Endodermal cell (in vitro differentiated cells): ENCODE data around the gene NPB. TPM values are rescaled to one million over a fixed set of nuclear protein-coding genes. Genes with fewer than 3 reads are reported as not detected.

Source experiments
- DNase-seq: peaks from one replicate; pipeline ENCODE4 v3.0.0-alpha.2; 2017
- H3K27ac ChIP-seq: 2 replicates; pipeline ENCODE4 v1.5.1; 2013; ENCODE audit warnings: mild to moderate bottlenecking, low read depth, low read length, moderate library complexity
- H3K27me3 ChIP-seq: 2 replicates; pipeline ENCODE4 v1.6.1; 2013; ENCODE audit warnings: mild to moderate bottlenecking, low read length, moderate library complexity; ENCODE audit not compliant: insufficient read depth, control insufficient read depth, poor library complexity, severe bottlenecking
- H3K36me3 ChIP-seq: 2 replicates; pipeline ENCODE4 v1.7.0; 2013; ENCODE audit warnings: mild to moderate bottlenecking, low read length, moderate library complexity; ENCODE audit not compliant: control insufficient read depth, insufficient read depth
- H3K4me1 ChIP-seq: one replicate; pipeline ENCODE4 v1.7.0; 2013; ENCODE audit warnings: low read length; ENCODE audit not compliant: control insufficient read depth, insufficient read depth
- H3K4me3 ChIP-seq: 2 replicates; pipeline ENCODE4 v1.5.1; 2013; ENCODE audit warnings: mild to moderate bottlenecking, low read length, moderate library complexity
- H3K9ac ChIP-seq: 2 replicates; pipeline ENCODE4 v1.6.1; 2013; ENCODE audit warnings: mild to moderate bottlenecking, low read length, moderate library complexity; ENCODE audit not compliant: poor library complexity, severe bottlenecking; ENCODE audit errors: extremely low read depth
- H3K9me3 ChIP-seq: 2 replicates; pipeline ENCODE4 v1.6.1; 2013; ENCODE audit warnings: mild to moderate bottlenecking, low read length, moderate library complexity; ENCODE audit not compliant: control insufficient read depth
- H3K27ac Mint-ChIP-seq: 2 replicates; pipeline ENCODE4 v1.8.0; 2020; ENCODE audit warnings: mixed read lengths
- H3K27me3 Mint-ChIP-seq: 2 replicates; pipeline ENCODE4 v1.8.0; 2021; ENCODE audit warnings: mild to moderate bottlenecking, mixed read lengths; ENCODE audit not compliant: insufficient read depth
- H3K36me3 Mint-ChIP-seq: 2 replicates; pipeline ENCODE4 v1.8.0; 2020; ENCODE audit warnings: low read depth, mixed read lengths
- H3K4me1 Mint-ChIP-seq: 2 replicates; pipeline ENCODE4 v1.8.0; 2020; ENCODE audit warnings: mixed read lengths
- H3K4me3 Mint-ChIP-seq: 2 replicates; pipeline ENCODE4 v1.8.0; 2020; ENCODE audit warnings: mild to moderate bottlenecking, moderate library complexity, mixed read lengths
- H3K9me3 Mint-ChIP-seq: 2 replicates; pipeline ENCODE4 v1.8.0; 2020; ENCODE audit warnings: mild to moderate bottlenecking, mixed read lengths
- whole genome bisulfite sequencing, 2 experiments: methylation state at CpG; one replicate each; pipeline versions ENCODE4 v1.1.5 to v1.1.7; 2013; ENCODE audit warnings: missing lambda C conversion rate in 2 of 2, mixed read lengths in 1 of 2; ENCODE audit not compliant: insufficient coverage in 1 of 2, insufficient read length in 1 of 2; 5-methylcytosine and 5-hydroxymethylcytosine counted together
- total RNA-seq, 2 donors: library from RNA; stranded (reverse); fragmentation: NEBNext Ultra II Directional in 1 of 2; extraction: Animal tissue kit (Norgen Biotek cat#: 25700) in 1 of 2; gene quantifications; 2 replicates in 1 of 2; 3 replicates in 1 of 2; pipeline ENCODE4 v1.2.1, GENCODE V29; 2021
- TF ChIP-seq, protein P1 (sequence below): fragments of 200-600 bp; sonication (generic); conservative IDR thresholded peaks from 2 replicates; pipeline ENCODE4 v1.5.0; 2021; ENCODE audit warnings: antibody characterized with exemption, mild to moderate bottlenecking

NPB gene
- total RNA-seq, 2 donors from 2014 or later: 3.3 to 3.7 TPM

DNA sequence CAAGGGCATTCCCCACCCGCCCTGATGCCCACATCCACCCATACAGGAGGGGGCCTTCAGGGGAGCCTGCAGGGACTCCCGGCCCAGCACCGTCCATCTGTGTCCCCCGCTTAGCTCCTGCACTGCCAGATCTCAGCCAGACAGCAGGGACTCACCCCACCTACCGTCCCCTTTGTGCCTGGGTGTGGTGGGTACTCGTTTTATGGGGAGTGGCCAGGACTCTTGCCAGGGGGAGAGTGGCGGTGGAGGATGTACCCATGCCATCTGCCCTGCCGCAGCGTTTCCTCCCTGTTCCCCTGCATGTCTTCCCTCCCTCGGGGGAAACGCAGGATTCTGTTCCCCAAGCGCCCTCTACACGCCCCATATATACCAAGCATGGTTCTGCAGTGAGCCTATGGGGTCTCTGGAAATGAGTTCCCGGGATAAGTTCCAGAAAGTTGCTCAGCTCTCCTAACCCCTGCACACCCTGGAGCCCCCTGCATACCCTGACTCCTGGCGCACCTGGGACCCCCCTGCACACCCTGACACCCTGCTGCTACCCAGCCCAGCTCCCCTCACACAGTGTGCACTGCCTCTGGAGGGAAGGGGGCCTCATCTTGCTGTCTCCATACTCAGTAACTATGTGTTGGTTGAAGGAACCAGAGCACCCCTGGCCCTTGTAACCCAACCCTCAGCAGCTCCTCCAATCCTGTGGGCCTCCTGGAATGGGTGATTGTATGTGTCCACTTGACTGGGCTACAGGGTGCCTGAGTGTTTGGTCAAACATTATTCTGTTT is 29.7 kb downstream of the NPB start:
- TF ChIP-seq, protein P1, sequence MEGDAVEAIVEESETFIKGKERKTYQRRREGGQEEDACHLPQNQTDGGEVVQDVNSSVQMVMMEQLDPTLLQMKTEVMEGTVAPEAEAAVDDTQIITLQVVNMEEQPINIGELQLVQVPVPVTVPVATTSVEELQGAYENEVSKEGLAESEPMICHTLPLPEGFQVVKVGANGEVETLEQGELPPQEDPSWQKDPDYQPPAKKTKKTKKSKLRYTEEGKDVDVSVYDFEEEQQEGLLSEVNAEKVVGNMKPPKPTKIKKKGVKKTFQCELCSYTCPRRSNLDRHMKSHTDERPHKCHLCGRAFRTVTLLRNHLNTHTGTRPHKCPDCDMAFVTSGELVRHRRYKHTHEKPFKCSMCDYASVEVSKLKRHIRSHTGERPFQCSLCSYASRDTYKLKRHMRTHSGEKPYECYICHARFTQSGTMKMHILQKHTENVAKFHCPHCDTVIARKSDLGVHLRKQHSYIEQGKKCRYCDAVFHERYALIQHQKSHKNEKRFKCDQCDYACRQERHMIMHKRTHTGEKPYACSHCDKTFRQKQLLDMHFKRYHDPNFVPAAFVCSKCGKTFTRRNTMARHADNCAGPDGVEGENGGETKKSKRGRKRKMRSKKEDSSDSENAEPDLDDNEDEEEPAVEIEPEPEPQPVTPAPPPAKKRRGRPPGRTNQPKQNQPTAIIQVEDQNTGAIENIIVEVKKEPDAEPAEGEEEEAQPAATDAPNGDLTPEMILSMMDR: no peak
- Histone ChIP-seq H3K9me3 (no peaks in the 10 kb centered on the region), H3K27ac (no peak overlapping the region), H3K36me3 (peaks cover 4% of the 10 kb centered on the region), H3K4me3 (no peak overlapping the region), H3K4me1 (peaks cover 7% of the 10 kb centered on the region), H3K9ac (no peak overlapping the region), H3K27me3 (peaks cover 4% of the 10 kb centered on the region)
- WGBS, 2 experiments: 68 to 82% methylated on average over 7 to 15 of the region's 15 CpGs
- Mint-ChIP-seq H3K4me3 (no peak overlapping the region), H3K27me3 (peaks cover 6% of the 10 kb centered on the region), H3K9me3 (no peaks in the 10 kb centered on the region), H3K36me3 (peaks cover 6% of the 10 kb centered on the region), H3K4me1 (no peaks in the 10 kb centered on the region), H3K27ac (no peak overlapping the region)
- no peak for DNase-seq

DNA sequence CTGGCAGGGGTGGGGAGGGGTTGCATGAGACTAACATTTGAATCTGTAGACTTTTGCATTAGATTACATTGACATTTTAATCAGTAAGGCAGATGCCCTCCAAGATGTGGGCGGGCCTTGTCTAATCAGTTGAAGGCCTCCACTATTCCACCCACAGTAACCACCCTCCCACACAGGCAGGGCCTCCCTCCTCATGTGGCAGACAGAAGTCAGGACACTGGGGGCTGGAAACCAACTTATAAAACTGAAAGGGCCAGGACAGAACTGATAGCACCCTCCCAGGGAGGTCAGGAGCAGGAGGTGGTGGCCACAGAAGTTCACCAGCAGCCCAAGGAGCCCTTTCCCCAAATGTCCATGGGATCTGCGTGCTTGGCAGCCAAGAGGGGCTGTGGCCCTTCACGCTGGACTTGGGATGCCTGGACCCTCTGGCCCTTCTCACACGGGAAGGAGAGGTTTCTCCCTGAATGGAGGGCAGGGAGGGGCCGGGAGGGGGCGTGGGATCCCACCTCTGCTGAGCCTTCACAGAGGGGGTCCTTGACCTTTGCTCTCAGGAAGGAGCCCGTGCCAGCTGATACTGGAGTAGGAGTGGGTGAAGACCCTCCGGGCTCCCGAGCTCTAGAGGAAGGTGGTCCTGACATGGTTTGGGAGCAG is 30.4 kb downstream of the NPB start:
- peaks cover 6% of the 10 kb centered on the region for H3K27me3 Mint-ChIP-seq
- H3K36me3 Mint-ChIP-seq: peaks cover 6% of the 10 kb centered on the region
- H3K27ac Mint-ChIP-seq: no peak overlapping the region
- 91 to 93% methylated on average over 5 to 9 of the region's 9 CpGs for WGBS, 2 experiments
- Histone ChIP-seq H3K9ac (no peak overlapping the region), H3K4me3 (no peak overlapping the region), H3K9me3 (no peaks in the 10 kb centered on the region), H3K27me3 (peaks cover 4% of the 10 kb centered on the region), H3K4me1 (peaks cover 7% of the 10 kb centered on the region), H3K36me3 (peaks cover 4% of the 10 kb centered on the region), H3K27ac (no peak overlapping the region)
- TF ChIP-seq, protein P1: no peak
- H3K9me3 Mint-ChIP-seq: no peaks in the 10 kb centered on the region
- H3K4me1 Mint-ChIP-seq: no peaks in the 10 kb centered on the region
- H3K4me3 Mint-ChIP-seq: no peak overlapping the region
- DNase-seq: no peak

GRCh38 chr17:81933178-81933699 is 31.2 kb downstream of the NPB start:
- TF ChIP-seq, protein P1: no peak
- no peak overlapping the region for H3K27ac ChIP-seq
- H3K4me3 ChIP-seq: no peak overlapping the region

More at GRCh38 chr17:81933178-81933699, 31.2 kb downstream of the NPB start:
- H3K27me3 ChIP-seq: peaks cover 3% of the 10 kb centered on the region
- Mint-ChIP-seq H3K4me1 (no peaks in the 10 kb centered on the region), H3K4me3 (no peak overlapping the region), H3K36me3 (peaks cover 6% of the 10 kb centered on the region), H3K27ac (no peak overlapping the region), H3K27me3 (peaks cover 9% of the 10 kb centered on the region), H3K9me3 (no peaks in the 10 kb centered on the region)
- 94 to 98% methylated on average over 8 to 14 of the region's 14 CpGs for WGBS, 2 experiments
- no peaks in the 10 kb centered on the region for H3K9me3 ChIP-seq
- H3K9ac ChIP-seq: no peak overlapping the region
- peaks cover 7% of the 10 kb centered on the region for H3K4me1 ChIP-seq
- no peak for DNase-seq
- peaks cover 4% of the 10 kb centered on the region for H3K36me3 ChIP-seq
